IPS-11a (cell line): ENCODE data around the gene TMEM82.
"Not testable (repeated sequence)": the region's sequence is repeated elsewhere in the genome, so short reads cannot be mapped to it uniquely, and the experiment has no call there.

ENCODE experiments used
- H3K4me3 ChIP-seq: one replicate; pipeline ENCODE4 v1.5.1; 2013; ENCODE audit warnings: low read depth, low read length, control low read depth

Gene TMEM82

GRCh38 chr1:15742339-15742801 lies at the start of gene TMEM82:
Gene TMEM82, plus strand, starts transcription at chr1:15742499. Its CDS starts 61 bp downstream, at chr1:15742560.
- no peak within 1 kb of the TSS for H3K4me3 ChIP-seq

GRCh38 chr1:15693371-15693770 lies 48.9 kb upstream of the TMEM82 start:
- H3K4me3 ChIP-seq = no peak overlapping the region

- H3K4me3 ChIP-seq = no peak overlapping the region
Observed at GRCh38 chr1:15696956-15697521, 45.3 kb upstream of the TMEM82 start.

GRCh38 chr1:15698201-15698600 lies 44.1 kb upstream of the TMEM82 start:
- H3K4me3 ChIP-seq = no peak overlapping the region

- not testable (repeated sequence) for H3K4me3 ChIP-seq
Observed at GRCh38 chr1:15699321-15699720, 43.0 kb upstream of the TMEM82 start.

- no peak overlapping the region for H3K4me3 ChIP-seq
Observed at GRCh38 chr1:15700508-15700907, 41.8 kb upstream of the TMEM82 start.

GRCh38 chr1:15701784-15702183 lies 40.5 kb upstream of the TMEM82 start:
- H3K4me3 ChIP-seq = no peak overlapping the region

GRCh38 chr1:15702722-15703550 lies 39.4 kb upstream of the TMEM82 start:
- H3K4me3 ChIP-seq = no peak overlapping the region

- H3K4me3 ChIP-seq = no peak overlapping the region
Observed at GRCh38 chr1:15703562-15703961, 38.7 kb upstream of the TMEM82 start.

- H3K4me3 ChIP-seq = no peak overlapping the region
Observed at GRCh38 chr1:15704526-15705183, 37.6 kb upstream of the TMEM82 start.

GRCh38 chr1:15705184-15705566 lies 37.1 kb upstream of the TMEM82 start:
- H3K4me3 ChIP-seq = no peak overlapping the region

GRCh38 chr1:15706751-15707150 lies 35.5 kb upstream of the TMEM82 start:
- no peak overlapping the region for H3K4me3 ChIP-seq

- no peak overlapping the region for H3K4me3 ChIP-seq
Observed at GRCh38 chr1:15707239-15707925, 34.9 kb upstream of the TMEM82 start.

- H3K4me3 ChIP-seq = no peak overlapping the region
Observed at GRCh38 chr1:15708486-15709137, 33.7 kb upstream of the TMEM82 start.

- no peak overlapping the region for H3K4me3 ChIP-seq
Observed at GRCh38 chr1:15709226-15709625, 33.1 kb upstream of the TMEM82 start.

- no peak overlapping the region for H3K4me3 ChIP-seq
Observed at GRCh38 chr1:15712168-15712567, 30.1 kb upstream of the TMEM82 start.

GRCh38 chr1:15714406-15715136 lies 27.7 kb upstream of the TMEM82 start:
- no peak overlapping the region for H3K4me3 ChIP-seq

GRCh38 chr1:15717418-15718125 lies 24.7 kb upstream of the TMEM82 start:
- no peak overlapping the region for H3K4me3 ChIP-seq

GRCh38 chr1:15718199-15718601 lies 24.1 kb upstream of the TMEM82 start:
- H3K4me3 ChIP-seq = no peak overlapping the region
